ENCODE results near the gene FAR1.
"Not testable (repeated sequence)": the region's sequence is repeated elsewhere in the genome, so short reads cannot be mapped to it uniquely, and the experiment has no call there.

Gene FAR1

GRCh38 chr11:13713982-13714381 is 45.5 kb downstream of the FAR1 start:
- no peak for DNase-seq

- no peak for DNase-seq
Observed at GRCh38 chr11:13717331-13717730, 48.9 kb downstream of the FAR1 start.

- no peak for DNase-seq
Observed at GRCh38 chr11:13718394-13718793, 49.9 kb downstream of the FAR1 start.

GRCh38 chr11:13720940-13721339 is 52.5 kb downstream of the FAR1 start:
- DNase-seq, result no peak

DNA sequence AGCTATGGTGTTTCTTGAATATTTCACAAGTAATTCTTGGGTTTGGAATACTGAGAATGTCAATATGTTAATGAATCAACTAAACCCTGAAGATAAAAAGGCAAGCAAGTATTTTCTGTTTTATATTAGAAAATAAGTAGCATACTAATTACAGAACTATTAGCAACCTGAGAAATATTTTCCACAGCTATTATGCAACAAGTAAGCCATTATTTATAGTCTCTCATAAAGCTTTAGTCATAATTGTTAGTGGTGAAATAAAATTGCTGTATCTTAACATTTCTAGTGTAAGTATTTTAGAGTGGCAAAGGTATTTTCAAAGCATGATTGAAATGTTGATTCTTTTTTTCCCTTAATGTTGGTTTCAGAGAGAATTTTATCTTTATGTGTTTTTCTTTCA is 53.3 kb downstream of the FAR1 start:
- no peak for DNase-seq

GRCh38 chr11:13726456-13726855 is 58.0 kb downstream of the FAR1 start:
- no peak for DNase-seq

- DNase-seq, result no peak
Observed at GRCh38 chr11:13728076-13728475, 59.6 kb downstream of the FAR1 start.

DNA sequence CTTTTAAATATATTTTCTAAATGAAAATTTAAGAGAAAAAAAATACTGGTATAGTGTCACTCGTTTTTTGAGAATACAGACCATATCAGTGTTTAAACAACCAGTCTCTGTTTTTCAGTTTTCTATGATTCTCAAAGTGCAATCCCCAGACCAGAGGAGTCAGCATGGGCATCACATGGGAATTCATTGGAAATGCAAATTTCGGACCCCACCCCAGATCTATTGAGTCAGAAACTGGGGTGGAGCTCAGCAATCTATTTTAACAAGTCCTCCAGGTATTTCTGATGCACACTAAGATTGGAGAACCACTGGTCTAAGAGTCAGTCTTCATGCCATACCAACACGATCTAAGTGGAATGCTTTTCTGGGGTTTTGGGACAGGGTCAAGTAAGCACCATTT is 66.1 kb downstream of the FAR1 start:
- DNase-seq, result no peak

DNA sequence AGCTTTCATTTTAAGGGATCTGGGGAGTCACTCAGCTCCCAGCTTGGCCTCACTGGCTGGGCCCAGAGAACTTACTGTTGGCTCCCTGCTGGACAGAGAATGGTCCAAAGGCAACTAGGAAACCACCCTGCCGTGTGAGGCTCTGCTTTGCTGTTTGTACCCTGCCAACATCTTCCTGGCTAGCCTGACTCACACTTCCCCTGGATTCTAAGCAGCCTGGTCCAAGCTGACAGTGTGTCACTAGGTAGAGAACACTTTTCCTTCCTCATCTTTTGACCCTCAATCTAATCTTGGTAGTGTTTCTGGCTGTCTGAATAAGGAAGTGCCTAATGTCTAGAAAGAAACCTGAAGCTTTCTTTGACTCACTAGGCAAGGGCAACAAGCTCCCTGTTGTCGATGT is 76.7 kb downstream of the FAR1 start:
- no peak for DNase-seq

DNA sequence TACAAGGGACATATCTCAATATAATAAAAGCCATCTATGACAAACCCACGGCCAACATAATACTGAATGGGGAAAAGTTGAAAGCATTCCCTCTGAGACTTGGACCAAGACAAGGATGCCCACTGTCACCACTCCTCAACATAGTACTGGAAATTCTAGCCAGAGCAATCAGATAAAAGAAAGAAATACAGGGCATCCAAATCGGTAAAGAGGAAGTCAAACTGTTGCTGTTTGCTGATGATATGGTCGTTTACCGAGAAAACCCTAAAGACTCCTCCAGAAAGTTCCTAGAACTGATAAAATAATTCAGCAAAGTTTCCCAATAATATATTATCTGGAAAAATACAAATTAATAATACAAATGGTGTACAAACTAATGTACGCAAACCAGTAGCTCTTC is 84.8 kb downstream of the FAR1 start:
- DNase-seq, result not testable (repeated sequence)

DNA sequence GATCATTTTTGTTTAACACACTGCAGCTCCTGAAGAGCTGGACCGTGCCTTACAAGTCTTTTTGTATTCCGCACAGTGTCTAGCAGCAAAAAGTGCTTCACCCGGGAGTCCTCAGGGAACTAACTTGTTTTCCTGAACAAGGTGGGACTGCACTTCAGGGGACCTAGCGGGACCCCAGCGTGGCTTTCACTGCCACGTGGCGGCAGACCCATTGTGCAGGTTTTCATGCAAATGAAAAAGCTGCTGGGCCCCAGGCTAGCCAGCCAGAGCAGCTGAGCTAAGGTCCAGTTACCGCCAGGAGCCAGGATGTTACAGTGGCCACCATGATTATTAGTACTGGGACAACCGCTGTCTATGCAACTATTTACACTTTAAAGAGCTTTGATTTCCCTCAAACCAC is 90.6 kb downstream of the FAR1 start:
- no peak for DNase-seq

- DNase-seq, result no peak
Observed at GRCh38 chr11:13760115-13760514, 91.6 kb downstream of the FAR1 start.

DNA sequence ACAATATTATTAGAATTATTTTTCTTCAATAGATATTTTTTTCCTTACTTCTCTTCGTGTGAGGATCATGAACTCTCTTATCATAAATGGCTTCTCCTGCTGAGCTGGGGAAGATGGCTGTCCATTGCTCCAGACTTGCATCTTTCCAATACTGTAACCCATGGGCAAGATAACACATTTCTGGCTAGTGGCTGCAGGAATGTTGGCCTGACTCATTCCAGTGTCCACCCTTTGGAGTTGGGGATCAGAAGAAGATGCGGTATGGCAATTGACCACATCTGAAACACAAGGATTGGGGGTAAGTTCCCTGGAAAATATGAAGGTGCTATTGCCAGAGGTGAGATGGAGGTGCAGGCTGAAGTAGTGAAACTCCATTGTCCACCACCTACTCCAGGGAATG is 92.8 kb downstream of the FAR1 start:
- no peak for DNase-seq

DNA sequence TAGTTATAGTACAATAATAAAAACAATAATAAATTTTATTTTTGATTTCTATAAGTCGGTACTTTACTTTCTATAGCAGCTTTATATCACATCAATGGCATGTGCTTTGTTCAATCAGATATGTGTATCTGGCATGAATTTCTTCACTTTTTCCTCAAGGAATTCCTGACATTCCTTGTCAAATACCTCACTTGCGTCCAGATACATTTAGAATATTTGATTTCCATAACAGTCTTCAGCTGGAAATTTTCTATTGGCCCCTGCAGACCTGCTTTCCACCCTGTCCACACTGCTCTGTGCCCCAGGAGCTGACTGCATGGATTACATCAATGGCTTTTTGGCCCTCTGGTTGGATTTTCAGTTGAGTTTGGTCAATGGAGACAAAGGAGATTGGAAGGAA is 93.2 kb downstream of the FAR1 start:
- no peak for DNase-seq

DNA sequence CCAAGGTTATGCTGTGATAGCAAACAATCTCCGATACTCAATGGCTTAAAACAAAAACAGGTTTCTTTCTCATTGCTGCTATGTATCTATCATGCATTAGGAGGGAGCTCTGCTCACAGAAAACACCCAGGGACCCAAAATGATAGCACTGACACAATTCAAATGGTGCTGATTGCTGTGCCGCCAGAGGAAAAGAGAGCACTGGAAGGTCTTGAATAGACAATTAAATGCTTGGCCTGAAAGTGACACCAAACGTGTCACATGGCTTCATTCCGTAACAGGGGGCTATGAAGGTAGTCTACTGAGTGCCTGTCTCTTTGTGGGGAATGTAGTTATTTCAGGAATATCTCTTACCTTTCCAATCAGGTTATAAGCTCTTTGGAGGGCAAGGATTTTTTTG is 94.2 kb downstream of the FAR1 start:
- no peak for DNase-seq

DNA sequence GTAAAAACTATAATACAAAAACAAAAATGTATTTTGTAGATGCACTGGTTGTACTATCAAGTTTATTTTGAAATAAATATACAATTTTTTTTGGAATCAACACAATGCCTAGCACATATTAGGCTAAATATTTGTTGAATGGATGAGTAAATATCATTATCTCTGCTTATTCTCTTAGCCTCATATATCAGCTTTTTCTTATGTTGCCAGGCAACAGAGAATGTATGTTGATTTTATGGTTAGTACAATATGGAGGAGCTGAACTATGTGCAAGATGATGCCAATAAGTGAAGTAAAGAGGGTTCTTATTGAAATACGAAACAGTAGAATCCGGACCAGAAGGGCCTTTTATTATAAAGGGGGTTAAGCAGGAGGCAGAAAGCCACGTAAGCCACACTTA is 94.9 kb downstream of the FAR1 start:
- DNase-seq, result no peak

DNA sequence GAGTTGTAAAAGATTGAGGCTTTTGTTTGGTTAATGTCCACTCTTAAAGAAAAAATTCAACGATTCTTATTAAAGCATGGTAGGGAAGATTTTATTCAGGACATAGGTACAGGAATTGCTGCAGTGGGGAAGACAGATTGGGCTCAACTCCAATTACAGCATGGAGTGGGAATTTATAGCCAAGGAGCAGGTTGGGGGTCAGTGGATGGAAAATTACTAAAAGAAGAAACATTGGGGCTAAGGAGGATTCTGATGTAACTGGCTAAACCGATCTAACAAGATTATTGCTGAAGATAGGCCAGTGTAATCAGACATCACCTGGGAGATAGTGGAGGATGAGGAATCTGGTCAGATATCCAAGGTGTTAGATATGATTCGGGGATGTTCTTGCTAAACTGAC is 97.4 kb downstream of the FAR1 start:
- no peak for DNase-seq

- no peak for DNase-seq
Observed at GRCh38 chr11:13767471-13767870, 99.0 kb downstream of the FAR1 start.

- no peak for DNase-seq
Observed at GRCh38 chr11:13769188-13769587, 100.7 kb downstream of the FAR1 start.

GRCh38 chr11:13771151-13771550 is 102.7 kb downstream of the FAR1 start:
- DNase-seq, result no peak

DNA sequence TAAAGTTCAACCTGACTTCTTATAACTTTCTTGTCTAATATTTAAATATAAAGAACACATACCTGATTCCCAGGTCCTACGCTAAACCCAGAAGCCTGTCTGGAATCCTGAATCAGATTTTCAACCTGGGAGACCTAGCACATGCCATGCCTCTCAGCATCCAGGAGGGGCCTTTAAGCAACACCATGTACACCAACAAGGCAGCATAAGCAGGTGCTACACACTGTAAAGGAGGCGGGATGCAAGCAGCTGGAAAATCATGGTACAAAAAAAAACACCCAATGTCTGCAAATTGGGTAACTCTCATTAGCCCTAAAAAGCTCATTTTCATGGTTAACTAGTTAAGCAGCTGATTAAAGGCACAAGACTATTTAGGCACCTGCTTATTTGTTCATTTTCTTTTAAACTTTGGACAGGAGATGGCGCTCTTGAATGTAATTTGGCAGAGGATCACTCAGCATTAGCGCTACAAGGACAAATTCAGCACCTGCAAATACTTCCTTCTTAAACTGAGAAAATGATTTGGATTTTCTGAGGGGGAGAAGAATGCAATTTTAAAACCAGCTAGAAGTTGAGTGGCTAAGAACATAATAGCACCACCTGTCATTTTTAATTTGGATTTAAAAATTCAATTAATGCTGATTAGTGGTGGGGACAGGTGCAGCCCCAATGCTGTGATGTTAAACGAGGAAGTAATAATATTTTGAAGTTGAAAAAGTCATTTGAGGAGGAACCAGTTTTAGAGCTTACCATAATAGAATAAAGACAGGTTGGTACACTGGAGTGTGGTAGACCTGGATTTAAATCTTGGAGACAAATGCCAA is 104.0 kb downstream of the FAR1 start:
- DNase-seq, result peak; percentile 45 to 58

GRCh38 chr11:13775471-13775870 is 107.0 kb downstream of the FAR1 start:
- DNase-seq, result no peak

- no peak for DNase-seq
Observed at GRCh38 chr11:13776134-13776815, 107.8 kb downstream of the FAR1 start.

GRCh38 chr11:13777341-13777985 is 109.0 kb downstream of the FAR1 start:
- no peak for DNase-seq

Data from SHP77 (cell line).